Panc1 (cell line): Measurements from ENCODE around the gene ROPN1L. TPM values are rescaled to one million over a fixed set of nuclear protein-coding genes. Genes with fewer than 3 reads are reported as not detected.

Experiments
- ATAC-seq: fragments of 200-7000 bp; cut with Tn5 transposase; 2 replicates; pipeline ENCODE4 v1.9.1; 2020; ENCODE audit warnings: mild to moderate bottlenecking, moderate library complexity
- BruUV-seq: library from RNA; stranded (reverse); fragments of 400-500 nt; replicated peaks from 2 replicates; lab custom pipeline; 2021; lab: Mats Ljungman, UMichigan
- CTCF ChIA-PET: fragments of 300-600 bp; sonication (Branson Sonifier 250); formaldehyde crosslinking; loops from one replicate; lab custom pipeline; 2022; ENCODE audit warnings: antibody characterized with exemption; lab: Charles Lee
- POLR2A ChIA-PET: fragments of 300-600 bp; sonication (Branson Sonifier 250); formaldehyde crosslinking; loops from one replicate; lab custom pipeline; 2022; ENCODE audit warnings: antibody characterized with exemption; lab: Charles Lee
- DNase-seq: peaks from one replicate; pipeline ENCODE4 v3.0.0-alpha.2; 2010; ENCODE audit warnings: low read depth, low spot score
- H3K27ac ChIP-seq: 2 replicates; pipeline ENCODE4 v1.5.1; 2011; ENCODE audit warnings: mild to moderate bottlenecking, low read length, inconsistent platforms
- H3K27me3 ChIP-seq: fragments of 200-500 bp; sonication (Bioruptor generic); 2 replicates; pipeline ENCODE4 v1.6.0; 2014; ENCODE audit warnings: low read length, inconsistent platforms; ENCODE audit not compliant: control insufficient read depth, insufficient read depth
- H3K36me3 ChIP-seq: fragments of 200-500 bp; sonication (Bioruptor generic); 2 replicates; pipeline ENCODE4 v1.5.1; 2014; ENCODE audit warnings: inconsistent platforms, mild to moderate bottlenecking, low read length, moderate library complexity; ENCODE audit not compliant: control insufficient read depth, insufficient read depth
- H3K4me1 ChIP-seq: 2 replicates; pipeline ENCODE4 v1.5.1; 2011; ENCODE audit warnings: inconsistent platforms, mild to moderate bottlenecking, low read length, moderate library complexity; ENCODE audit not compliant: control insufficient read depth, insufficient read depth
- H3K4me3 ChIP-seq, 2 experiments: 2 replicates each; pipeline ENCODE4 v1.5.1; 2011 to 2012; ENCODE audit warnings: low read depth in 2 of 2, low read length in 2 of 2, mild to moderate bottlenecking in 2 of 2, inconsistent platforms in 1 of 2, moderate library complexity in 1 of 2
- H3K9me3 ChIP-seq: fragments of 200-500 bp; sonication (Bioruptor generic); 2 replicates; pipeline ENCODE4 v1.5.1; 2014; ENCODE audit warnings: low read depth, mild to moderate bottlenecking, inconsistent platforms, low read length, moderate library complexity; ENCODE audit not compliant: control insufficient read depth, insufficient read depth
- POLR2AphosphoS5 ChIP-seq: IDR thresholded peaks from 2 replicates; pipeline ENCODE4 v1.6.1; 2012; ENCODE audit warnings: mild to moderate bottlenecking, low read depth, low read length, moderate library complexity
- SIN3A ChIP-seq: IDR thresholded peaks from 2 replicates; pipeline ENCODE4 v1.6.1; 2012; ENCODE audit warnings: low read depth, mild to moderate bottlenecking, low read length, moderate library complexity, borderline replicate concordance; ENCODE audit not compliant: insufficient read depth
- TCF7L2 ChIP-seq: IDR thresholded peaks from 2 replicates; pipeline ENCODE4 v1.6.1; 2011; ENCODE audit warnings: mild to moderate bottlenecking, low read depth, low read length, inconsistent platforms
- in situ Hi-C: cut with HindIII; loops from 2 replicates; pipeline ENCODE4 v1.10.0; 2016; ENCODE audit warnings: low sequenced_read_pairs, low pct_unique_long_range_greater_than_20kb
- intact Hi-C: fragments of 100-400 bp; cut with micrococcal nuclease; formaldehyde crosslinking; loops from one replicate; pipeline ENCODE4 v1.10.0; 2022; ENCODE audit not compliant: unreplicated experiment
- total RNA-seq: library from RNA; stranded (reverse); gene quantifications from one replicate; pipeline ENCODE4 v1.2.1, GENCODE V29; 2021; ENCODE audit not compliant: unreplicated experiment
- TF ChIP-seq, protein P1 (sequence below), 2 experiments: IDR thresholded peaks; 2 replicates each; pipeline ENCODE4 v1.6.1; 2011 to 2012; ENCODE audit warnings: low read depth in 2 of 2, control low read depth in 1 of 2, low read length in 1 of 2, mild to moderate bottlenecking in 1 of 2, moderate library complexity in 1 of 2; ENCODE audit not compliant: insufficient read depth in 1 of 2
- TF ChIP-seq, protein P2 (sequence below): fragments of 450-650 bp; IDR thresholded peaks from 2 replicates; pipeline ENCODE4 v1.5.1; 2017; ENCODE audit warnings: mild to moderate bottlenecking

ROPN1L gene
- total RNA-seq, 1 experiment from 2014 or later, result 3.0 TPM

DNA sequence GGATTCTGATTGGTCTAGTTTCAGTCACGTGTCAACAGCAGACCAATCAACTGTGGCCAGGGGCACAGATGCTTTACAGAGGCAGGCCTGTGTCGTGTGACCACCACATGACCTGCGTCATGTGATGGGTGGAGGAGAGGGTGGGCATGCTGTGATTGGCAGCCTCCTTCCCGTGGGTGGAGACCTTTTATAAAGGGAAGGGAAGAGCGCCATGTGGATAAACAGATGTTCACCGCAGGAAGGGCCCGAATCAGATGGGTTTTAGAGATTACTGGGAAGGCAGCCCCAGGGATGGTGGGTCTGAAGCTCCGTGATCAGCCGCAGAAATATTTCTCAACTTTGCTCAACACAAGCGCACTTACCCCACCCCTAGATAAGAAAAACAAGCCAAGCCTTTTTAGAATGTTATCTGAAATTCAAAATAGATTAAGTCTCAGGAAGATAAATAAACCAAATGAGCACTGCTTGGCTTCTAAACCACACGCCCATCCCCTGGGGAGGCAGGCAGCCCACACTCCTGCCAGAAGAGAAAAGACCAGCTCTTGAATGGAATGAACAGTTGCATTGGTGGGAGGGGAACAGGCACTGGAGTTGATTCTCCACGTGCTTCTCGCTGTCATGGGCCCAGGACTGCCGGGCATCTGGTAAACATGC, 43.6 kb downstream of the ROPN1L start:
- ChIA-PET CTCF (interaction anchor here (2.0 kb wide), 1 partner anchor 142 kb away, joined by 16 read pairs; no protein-coding TSS in a partner anchor), POLR2A (no interaction called here)
- H3K27ac ChIP-seq, result no peak overlapping the region
- in situ Hi-C loops (no loop called here), intact Hi-C loops (no loop called here)
- no peak overlapping the region for H3K4me3 ChIP-seq
- peaks cover under 1% of the 10 kb centered on the region; the same call in 1 of the 2 replicates for H3K27me3 ChIP-seq
- ATAC-seq (no peak), DNase-seq (no peak)
- H3K4me1 ChIP-seq, result 0 out of 2 replicates have a peak, but pooled peaks cover 2% of the 10 kb centered on the region
- TF ChIP-seq, protein P1, sequence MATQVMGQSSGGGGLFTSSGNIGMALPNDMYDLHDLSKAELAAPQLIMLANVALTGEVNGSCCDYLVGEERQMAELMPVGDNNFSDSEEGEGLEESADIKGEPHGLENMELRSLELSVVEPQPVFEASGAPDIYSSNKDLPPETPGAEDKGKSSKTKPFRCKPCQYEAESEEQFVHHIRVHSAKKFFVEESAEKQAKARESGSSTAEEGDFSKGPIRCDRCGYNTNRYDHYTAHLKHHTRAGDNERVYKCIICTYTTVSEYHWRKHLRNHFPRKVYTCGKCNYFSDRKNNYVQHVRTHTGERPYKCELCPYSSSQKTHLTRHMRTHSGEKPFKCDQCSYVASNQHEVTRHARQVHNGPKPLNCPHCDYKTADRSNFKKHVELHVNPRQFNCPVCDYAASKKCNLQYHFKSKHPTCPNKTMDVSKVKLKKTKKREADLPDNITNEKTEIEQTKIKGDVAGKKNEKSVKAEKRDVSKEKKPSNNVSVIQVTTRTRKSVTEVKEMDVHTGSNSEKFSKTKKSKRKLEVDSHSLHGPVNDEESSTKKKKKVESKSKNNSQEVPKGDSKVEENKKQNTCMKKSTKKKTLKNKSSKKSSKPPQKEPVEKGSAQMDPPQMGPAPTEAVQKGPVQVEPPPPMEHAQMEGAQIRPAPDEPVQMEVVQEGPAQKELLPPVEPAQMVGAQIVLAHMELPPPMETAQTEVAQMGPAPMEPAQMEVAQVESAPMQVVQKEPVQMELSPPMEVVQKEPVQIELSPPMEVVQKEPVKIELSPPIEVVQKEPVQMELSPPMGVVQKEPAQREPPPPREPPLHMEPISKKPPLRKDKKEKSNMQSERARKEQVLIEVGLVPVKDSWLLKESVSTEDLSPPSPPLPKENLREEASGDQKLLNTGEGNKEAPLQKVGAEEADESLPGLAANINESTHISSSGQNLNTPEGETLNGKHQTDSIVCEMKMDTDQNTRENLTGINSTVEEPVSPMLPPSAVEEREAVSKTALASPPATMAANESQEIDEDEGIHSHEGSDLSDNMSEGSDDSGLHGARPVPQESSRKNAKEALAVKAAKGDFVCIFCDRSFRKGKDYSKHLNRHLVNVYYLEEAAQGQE (IDR thresholded peaks at IDR 0.05; ENCODE audit: insufficient read depth in 1 of 2, low read depth in 2 of 2, low read length in 1 of 2), result no peak
- no peak for TF ChIP-seq TCF7L2
- no peak for TF ChIP-seq POLR2AphosphoS5
- TF ChIP-seq, protein P2, sequence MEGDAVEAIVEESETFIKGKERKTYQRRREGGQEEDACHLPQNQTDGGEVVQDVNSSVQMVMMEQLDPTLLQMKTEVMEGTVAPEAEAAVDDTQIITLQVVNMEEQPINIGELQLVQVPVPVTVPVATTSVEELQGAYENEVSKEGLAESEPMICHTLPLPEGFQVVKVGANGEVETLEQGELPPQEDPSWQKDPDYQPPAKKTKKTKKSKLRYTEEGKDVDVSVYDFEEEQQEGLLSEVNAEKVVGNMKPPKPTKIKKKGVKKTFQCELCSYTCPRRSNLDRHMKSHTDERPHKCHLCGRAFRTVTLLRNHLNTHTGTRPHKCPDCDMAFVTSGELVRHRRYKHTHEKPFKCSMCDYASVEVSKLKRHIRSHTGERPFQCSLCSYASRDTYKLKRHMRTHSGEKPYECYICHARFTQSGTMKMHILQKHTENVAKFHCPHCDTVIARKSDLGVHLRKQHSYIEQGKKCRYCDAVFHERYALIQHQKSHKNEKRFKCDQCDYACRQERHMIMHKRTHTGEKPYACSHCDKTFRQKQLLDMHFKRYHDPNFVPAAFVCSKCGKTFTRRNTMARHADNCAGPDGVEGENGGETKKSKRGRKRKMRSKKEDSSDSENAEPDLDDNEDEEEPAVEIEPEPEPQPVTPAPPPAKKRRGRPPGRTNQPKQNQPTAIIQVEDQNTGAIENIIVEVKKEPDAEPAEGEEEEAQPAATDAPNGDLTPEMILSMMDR, result no peak
- no peak for TF ChIP-seq SIN3A
- no TSS peak for BruUV-seq
- no peaks in the 10 kb centered on the region for H3K36me3 ChIP-seq
- H3K9me3 ChIP-seq, result no peaks in the 10 kb centered on the region

DNA sequence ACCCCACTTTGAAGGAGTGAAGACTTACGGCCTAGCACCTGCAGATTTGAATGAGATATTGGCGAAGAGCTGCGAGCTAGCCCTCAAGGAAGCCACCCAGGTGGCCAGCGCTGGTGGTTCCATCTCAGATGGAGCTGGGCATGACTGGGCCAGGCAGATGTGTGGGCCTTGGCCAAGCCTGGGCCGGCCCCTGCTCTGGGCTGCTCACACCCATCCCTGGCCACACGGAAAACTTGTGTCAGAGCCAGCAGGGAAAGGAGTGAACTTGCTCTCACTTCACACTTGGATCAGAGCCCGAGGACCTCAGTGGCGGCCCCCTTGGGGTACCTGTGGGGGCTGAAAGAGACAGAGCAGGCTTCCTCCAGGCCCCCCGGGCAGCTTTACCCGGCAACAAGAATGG, 44.2 kb downstream of the ROPN1L start:
- Histone ChIP-seq H3K4me3 (no peak overlapping the region), H3K9me3 (no peaks in the 10 kb centered on the region), H3K36me3 (no peaks in the 10 kb centered on the region), H3K27me3 (peaks cover 3% of the 10 kb centered on the region; the same call in 1 of the 2 replicates), H3K4me1 (0 out of 2 replicates have a peak, but pooled peaks cover 2% of the 10 kb centered on the region), H3K27ac (no peak overlapping the region)
- POLR2A ChIA-PET, result no interaction called here
- BruUV-seq, result no TSS peak
- in situ Hi-C loops, result no loop called here
- DNase-seq (no peak), ATAC-seq (no peak)
- CTCF ChIA-PET, result interaction anchor here (2.0 kb wide), 1 partner anchor 141 kb away, joined by 16 read pairs; no protein-coding TSS in a partner anchor
- intact Hi-C loops, result no loop called here
- TF ChIP-seq, protein P1 (IDR thresholded peaks at IDR 0.05; ENCODE audit: insufficient read depth in 1 of 2, low read depth in 2 of 2, low read length in 1 of 2), result no peak
- TF ChIP-seq TCF7L2 (no peak), POLR2AphosphoS5 (no peak), SIN3A (no peak)
- TF ChIP-seq, protein P2, result no peak
